GM19099 (cell line): Measurements from ENCODE around the gene DYSF.

Source experiments
- POLR2A ChIP-seq: IDR thresholded peaks from 3 replicates; pipeline ENCODE4 v1.6.1; 2011; ENCODE audit warnings: low read depth; ENCODE audit not compliant: insufficient read length; ENCODE audit errors: extremely low read depth

Gene DYSF

DNA sequence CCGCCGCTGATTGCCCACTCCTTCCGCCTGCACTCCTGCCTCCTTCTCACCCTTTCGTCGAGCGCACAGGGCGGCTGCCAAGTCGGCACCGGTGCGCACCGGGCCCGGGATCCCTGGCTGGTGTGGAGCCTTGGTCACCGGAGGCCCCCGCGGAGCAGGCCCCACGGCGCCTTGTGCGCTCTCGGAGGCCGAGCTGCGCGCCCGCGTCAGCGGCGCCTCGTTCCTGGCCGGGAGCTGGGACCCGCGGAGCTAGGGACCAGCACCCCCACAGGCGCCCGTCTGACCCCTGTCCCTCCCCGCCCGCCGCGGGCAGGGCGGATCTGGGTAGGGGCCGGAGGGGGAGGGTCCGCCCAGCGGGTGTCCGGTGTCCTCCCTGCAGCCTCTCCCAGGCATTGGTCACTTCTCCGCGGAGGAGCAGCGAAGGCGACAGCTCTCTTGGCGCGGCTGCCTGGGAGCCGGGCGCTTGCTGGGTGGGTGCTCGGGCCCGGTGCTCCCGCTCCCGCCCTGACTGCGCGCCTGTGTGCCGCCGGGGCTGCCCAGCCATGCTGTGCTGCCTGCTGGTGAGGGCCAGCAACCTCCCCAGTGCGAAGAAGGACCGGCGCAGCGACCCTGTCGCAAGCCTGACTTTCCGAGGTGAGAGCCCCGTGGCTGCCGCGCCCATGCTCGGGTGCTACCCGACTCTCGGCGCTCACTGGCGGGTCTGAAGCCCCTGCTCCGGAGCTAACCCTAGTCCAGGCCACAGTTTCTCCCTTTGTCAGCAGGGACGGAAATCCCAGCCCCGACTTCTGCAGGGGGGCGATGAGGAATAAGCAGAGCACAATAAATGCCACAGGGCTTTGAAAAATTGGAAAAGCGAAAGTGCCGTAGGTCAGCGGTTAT is 13.2 kb downstream of the DYSF start:
- no peak for TF ChIP-seq POLR2A

DNA sequence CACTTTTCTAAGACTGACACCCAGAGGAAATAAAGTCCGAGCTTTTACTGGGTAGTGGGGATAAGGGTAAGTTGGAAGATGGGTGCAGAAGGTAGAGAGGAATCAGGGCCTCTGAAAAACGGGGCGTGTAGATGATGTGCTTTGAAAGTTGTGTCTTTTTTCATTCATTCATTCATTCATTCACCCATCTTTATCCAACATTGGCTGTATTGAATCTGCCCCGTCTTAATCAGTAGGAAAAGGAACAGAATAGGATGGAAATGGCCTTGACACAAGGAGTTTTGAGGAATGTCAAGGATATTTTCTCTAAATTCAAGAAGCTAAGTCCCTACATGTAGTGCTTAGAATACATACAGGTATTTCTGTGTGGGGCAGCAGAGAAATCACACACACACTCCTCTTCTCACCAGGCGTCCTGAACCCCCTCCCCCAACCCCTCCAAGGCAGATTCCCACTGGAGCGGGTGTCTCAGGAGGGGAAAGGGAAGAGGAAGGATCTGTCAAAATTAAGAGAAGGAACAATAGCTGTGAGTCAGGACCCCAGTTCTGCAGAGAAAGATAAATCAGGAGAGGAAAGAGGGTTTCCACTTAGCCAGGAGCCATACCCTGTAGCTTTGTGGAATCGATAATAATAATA is 13.9 kb downstream of the DYSF start:
- no peak for TF ChIP-seq POLR2A

DNA sequence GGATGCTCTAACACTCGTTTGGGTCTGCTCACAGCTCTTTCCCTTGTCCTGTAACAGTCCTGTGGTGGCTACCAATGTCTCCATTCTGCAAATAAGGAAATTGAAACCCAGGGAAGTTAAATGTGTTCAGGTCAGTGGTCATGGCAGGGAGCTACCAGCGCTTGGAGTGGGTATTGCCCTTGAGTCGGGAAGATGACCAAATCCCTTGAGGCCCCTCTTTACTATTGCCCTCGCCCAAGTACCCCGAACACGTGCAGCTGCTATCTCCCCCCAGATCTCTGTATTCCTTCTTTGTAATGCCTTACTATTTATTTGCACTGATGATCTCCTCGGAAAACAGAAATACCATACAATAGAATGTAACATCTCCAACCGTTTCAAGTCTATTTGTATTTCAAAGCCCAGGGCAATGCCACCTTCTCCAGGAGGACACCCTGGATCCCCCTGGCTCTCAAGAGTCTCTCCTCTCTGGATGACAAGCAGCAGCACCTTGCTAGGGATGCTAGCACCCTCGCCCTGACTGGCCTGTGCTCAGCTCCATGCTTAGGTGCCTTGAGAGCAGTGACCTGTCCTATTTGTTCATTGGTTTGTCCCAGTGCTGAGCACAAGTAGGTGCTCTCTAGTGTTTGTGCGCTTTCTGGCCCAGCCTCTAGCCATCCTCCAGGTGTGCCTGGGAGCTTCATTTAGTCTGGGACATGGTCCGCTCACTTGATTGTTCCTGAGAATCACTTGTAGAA is 15.1 kb downstream of the DYSF start:
- no peak for TF ChIP-seq POLR2A

DNA sequence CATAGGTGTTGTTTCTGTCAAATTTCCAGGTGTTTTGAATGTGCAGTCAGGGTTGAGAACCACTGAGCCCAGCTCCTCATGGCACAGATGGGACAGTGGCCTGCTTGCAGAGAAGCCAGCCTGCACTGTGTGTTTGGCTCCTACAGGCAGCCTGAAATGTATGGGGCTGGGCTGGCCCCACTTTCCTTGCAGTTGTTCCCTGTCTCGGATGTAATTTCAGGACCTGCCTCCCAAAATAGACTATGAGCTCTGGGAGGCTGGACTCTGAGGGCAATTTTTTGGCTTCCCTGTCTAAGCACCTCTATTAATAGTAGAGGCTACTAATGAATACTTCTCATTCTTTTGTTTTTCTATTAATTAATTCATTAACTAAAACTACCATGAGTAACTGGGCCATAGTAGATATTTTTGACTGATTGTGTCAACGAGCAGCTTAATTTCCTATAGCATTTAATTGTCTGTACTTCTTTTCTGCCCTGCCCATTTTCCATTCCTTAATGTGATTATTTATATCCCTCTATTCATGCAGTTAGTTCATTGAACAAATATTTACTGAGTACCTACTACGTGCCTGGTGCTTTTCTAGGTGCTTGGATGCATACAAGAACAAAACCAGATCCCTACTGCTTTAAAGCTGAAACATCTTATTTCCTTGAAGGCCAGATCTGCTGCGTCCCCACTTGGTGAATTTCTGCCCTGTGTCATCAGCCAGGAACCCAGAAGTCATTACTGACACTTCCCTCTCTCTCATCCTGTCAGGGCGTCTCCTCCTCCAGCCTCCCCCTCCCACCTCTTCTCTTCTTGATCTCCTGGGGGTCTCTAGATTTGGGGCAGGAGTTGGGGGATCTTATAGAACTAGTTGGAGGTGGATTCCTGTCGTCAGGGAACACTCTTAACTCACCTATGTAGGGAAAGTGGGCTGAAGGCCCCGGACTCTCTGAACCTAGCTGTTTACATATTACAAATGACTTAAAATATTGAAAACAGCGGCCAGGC is 16.3 kb downstream of the DYSF start:
- no peak for TF ChIP-seq POLR2A

DNA sequence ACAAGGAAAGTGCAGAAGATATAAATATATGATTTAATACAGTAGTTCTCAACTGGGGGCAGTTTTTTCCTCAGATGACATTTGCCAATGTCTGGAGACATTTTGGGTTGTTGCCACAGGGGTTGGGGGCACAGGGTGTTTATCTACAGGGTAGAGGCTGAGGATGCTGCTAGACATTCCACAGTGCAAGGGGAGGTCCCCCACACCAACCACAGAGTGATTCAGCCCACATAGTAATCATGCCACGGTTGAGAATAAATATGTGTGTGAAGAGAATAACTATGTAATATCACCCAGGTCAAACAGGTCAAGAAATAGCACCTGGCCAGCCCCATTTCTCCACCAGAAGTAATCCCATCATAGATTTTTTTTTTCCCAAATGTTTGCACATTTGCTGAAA is 17.9 kb downstream of the DYSF start:
- TF ChIP-seq POLR2A, result no peak

DNA sequence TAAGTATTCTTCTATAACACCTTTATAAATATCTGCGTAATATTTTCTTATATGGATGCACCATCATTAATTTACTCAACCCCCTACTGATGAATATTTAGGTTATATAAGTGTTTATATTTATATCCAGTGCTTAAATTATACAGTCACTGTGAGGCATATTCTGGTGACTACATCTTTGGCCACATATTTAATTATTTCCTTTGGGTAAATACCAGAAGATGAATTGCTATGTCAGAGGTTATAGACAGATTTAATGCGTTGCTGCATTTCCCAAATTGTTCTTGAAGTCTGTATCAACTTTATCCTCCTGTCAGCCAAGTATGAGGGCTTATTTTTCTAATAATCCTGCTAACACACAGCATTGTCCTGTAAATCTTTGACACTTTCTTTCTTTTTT is 18.7 kb downstream of the DYSF start:
- no peak for TF ChIP-seq POLR2A

DNA sequence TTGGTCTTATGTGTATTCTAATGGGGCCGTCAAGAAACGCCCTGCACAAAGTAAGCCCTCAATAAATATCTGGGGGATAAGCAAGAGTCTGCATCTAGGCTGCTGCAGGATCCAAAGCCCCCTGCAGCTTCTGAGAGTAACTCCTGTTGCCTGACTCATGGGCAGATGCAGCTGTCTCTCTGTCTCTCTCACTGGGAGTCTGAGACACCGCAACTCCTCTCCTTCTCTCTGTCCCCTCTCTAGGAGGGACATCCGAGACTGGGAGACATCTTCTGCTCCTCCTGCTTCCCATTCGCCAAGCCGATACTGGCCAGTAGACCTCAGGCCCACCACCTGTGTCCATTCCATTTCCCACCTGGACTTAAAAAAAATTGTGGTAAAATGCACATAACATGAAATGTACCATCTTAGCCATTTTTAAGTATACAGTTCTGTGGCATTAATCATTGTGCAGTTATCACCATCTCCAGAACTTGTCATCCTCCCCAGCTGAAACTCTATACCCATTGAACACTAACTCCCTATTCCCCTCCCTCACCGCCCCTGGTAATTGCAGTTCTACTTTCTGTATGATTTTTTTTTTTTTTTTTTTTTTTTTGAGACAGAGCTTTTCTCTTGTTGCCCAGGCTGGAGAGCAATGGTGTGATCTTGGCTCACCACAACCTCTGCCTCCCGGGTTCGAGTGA is 20.1 kb downstream of the DYSF start:
- no peak for TF ChIP-seq POLR2A

DNA sequence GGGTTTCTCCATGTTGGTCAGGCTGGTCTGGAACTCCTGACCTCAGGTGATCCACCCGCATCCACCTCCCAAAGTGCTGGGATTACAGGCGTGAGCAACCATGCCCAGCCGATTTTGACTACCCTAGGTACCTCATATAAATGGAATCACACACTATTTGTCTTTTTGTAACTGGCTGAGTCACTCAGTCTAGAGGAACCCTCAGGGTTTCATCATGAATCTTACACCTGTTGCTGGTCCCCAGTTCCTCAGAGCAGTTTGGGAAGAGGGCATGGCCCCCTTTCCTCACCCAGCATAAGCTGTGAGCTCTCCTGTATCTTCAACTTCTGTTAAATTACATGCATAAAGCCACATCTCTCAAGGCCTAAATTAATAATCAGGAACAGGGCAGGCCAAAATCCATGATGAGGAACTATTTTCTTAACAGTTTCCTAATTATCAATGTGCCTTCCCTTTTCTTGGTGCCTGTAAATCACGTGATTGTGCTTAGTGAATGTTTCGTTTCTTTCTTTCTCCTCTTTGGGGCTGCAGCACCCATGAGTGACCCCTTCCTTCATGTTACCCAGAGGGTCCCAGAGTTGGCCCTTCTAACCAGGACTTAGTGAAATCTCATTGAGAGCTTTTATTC is 20.9 kb downstream of the DYSF start:
- no peak for TF ChIP-seq POLR2A

DNA sequence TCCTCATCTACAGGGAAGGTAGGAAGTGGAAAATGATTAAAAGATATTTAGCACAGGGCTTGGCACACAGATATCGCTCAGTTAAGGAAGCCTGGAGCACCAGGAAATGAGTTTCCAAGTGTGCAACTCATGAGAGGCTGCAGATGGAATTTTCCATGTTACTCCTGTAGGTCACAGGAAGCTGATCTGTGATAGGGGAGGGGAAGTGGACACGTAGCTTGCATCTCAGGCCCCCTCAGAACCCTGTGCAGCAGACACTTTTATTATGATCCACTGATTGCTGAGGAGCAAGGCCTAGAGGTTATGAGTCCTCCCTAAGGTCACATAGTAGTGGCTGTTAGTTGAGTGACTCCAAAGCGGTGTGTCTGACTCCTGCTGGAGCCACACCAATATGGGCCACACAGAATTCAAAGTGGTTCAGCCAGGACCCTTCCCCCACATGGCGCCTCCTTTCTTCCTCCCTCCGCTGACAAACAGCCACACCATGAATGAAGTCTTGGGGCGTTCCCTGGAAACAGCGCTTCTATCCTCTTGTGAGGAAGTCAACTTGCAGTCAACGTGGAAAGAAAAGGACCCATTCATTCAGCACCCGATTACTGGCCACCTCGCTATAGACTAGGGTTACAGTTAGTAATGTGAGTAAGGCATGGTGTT is 21.5 kb downstream of the DYSF start:
- TF ChIP-seq POLR2A, result no peak

DNA sequence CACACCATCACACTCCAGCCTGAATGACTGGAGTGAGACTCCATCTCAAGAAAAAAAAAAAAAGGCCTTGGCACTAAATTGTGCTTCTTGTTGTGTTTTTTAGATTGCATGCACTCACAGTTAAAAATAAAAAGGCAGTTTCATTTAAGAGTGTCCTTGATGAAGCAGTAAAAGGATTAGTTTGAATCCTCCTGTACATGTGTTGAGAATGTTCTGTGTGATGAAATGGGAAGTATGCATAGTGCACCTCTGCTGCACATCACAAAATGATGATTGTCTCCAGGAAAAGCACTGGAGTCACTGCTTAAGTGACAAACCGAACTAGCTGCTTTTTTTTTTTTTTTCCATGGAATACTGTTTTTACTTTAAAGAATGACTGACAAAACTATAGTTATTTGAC is 23.1 kb downstream of the DYSF start:
- no peak for TF ChIP-seq POLR2A

DNA sequence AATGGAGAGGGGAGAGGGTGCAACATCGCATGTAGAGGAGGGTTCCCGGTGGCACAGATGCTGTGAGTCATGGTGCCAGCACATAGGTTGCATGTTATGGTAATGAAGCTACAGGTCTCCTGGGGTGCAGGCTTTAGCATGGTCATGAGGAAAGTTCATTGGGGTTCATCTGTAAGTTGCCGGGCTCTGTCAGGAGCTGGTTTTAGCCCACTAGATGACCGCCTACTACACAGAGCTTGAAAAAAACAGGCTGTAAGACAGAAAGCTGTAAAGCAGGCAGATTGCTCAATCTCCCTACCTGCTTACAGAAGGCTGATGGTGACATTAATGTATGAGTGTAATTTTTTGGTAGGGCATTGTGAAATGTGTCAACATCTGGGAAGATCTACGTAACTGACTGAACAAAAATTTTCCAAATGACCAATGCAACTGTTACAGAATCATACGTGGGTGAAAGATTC is 23.9 kb downstream of the DYSF start:
- no peak for TF ChIP-seq POLR2A

DNA sequence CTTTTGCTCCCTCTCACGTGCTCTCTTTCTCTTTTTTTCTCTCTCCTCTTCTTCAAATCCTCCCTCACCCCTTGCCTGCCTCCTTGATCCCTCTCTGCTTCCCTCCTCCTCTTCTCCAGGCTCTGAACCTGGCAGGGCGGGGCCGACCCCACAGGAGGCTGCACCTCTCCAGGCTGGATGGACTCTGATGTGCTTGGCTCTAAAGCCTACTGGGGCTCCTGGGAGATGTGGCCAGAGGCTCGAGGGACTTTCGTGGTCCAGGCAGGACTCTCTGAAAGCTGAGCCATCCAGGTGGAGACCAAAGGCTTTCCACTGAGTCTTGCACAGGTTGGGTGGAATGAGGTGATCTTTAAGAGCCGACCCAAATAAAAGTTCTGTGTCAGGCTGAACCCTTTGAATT is 25.4 kb downstream of the DYSF start:
- TF ChIP-seq POLR2A, result no peak

DNA sequence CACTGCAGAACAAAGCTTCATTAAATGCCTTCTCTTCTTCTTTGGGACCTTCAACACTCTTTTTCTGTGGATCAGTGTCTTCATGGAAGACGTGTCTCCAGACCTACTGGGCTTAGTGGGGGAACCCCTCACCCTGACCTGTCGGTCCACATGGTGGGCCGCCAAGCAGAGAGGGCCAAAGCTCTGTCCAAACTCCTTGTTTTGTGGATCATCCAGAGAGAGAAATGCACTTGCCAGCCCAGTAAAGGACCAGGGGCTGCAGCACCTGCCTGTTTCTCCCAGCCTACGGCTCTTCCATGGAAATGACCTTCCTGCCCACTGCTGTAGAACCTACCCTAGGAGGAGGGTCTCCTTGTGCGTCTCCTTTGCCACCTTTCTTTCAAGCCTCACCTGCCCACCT is 25.9 kb downstream of the DYSF start:
- TF ChIP-seq POLR2A, result no peak
